H9 (cell line): ENCODE measurements around the gene MYLK3. TPM values are rescaled to one million over a fixed set of nuclear protein-coding genes. Genes with fewer than 3 reads are reported as not detected.

Experiments
- DNase-seq: peaks from one replicate; pipeline ENCODE4 v3.0.0-alpha.2; 2017
- H2AFZ ChIP-seq: one replicate; pipeline ENCODE4 v1.6.1; 2013; ENCODE audit warnings: mild to moderate bottlenecking, low read length, control low read depth, moderate library complexity
- H2AK5ac ChIP-seq: 2 replicates; pipeline ENCODE4 v1.6.1; 2013; ENCODE audit warnings: low read length, control low read depth, mixed read lengths; ENCODE audit not compliant: insufficient read length
- H2BK120ac ChIP-seq: one replicate; pipeline ENCODE4 v1.6.1; 2013; ENCODE audit warnings: low read depth, mild to moderate bottlenecking, low read length, control low read depth, inconsistent platforms; ENCODE audit not compliant: poor library complexity, severe bottlenecking
- H2BK12ac ChIP-seq: 2 replicates; pipeline ENCODE4 v1.6.1; 2013; ENCODE audit warnings: low read length, control low read depth, mixed read lengths, low read depth; ENCODE audit not compliant: insufficient read length
- H2BK15ac ChIP-seq: 2 replicates; pipeline ENCODE4 v1.6.1; 2013; ENCODE audit warnings: low read depth, low read length, control low read depth
- H2BK20ac ChIP-seq: one replicate; pipeline ENCODE4 v1.6.1; 2013; ENCODE audit warnings: low read depth, mild to moderate bottlenecking, low read length, control low read depth, inconsistent platforms; ENCODE audit not compliant: poor library complexity, severe bottlenecking
- H2BK5ac ChIP-seq: 2 replicates; pipeline ENCODE4 v1.6.1; 2013; ENCODE audit warnings: low read length, control low read depth, mixed read lengths; ENCODE audit not compliant: insufficient read length
- H3K14ac ChIP-seq: 2 replicates; pipeline ENCODE4 v1.6.1; 2013; ENCODE audit warnings: low read length, control low read depth; ENCODE audit not compliant: insufficient read depth
- H3K18ac ChIP-seq: 2 replicates; pipeline ENCODE4 v1.6.1; 2013; ENCODE audit warnings: low read depth, mild to moderate bottlenecking, mixed read lengths, low read length, control low read depth; ENCODE audit not compliant: insufficient read length
- H3K23ac ChIP-seq: 2 replicates; pipeline ENCODE4 v1.6.1; 2013; ENCODE audit warnings: low read length, control low read depth, mixed read lengths, low read depth; ENCODE audit not compliant: insufficient read length
- H3K23me2 ChIP-seq: 2 replicates; pipeline ENCODE4 v1.6.1; 2013; ENCODE audit warnings: low read depth, mild to moderate bottlenecking, mixed read lengths, low read length, control low read depth; ENCODE audit not compliant: insufficient read length, poor library complexity, severe bottlenecking
- H3K27ac ChIP-seq: 2 replicates; pipeline ENCODE4 v1.5.1; 2013; ENCODE audit warnings: low read length, control low read depth, mixed read lengths, low read depth; ENCODE audit not compliant: insufficient read length
- H3K27me3 ChIP-seq: 2 replicates; pipeline ENCODE4 v1.6.1; 2013; ENCODE audit warnings: low read length, control low read depth, inconsistent platforms; ENCODE audit not compliant: insufficient read depth
- H3K4ac ChIP-seq: 2 replicates; pipeline ENCODE4 v1.6.1; 2013; ENCODE audit warnings: low read depth, mild to moderate bottlenecking, control low read depth, inconsistent platforms, low read length, moderate library complexity
- H3K4me1 ChIP-seq: 2 replicates; pipeline ENCODE4 v1.6.1; 2013; ENCODE audit warnings: low read length, control low read depth, inconsistent platforms; ENCODE audit not compliant: insufficient read depth
- H3K4me2 ChIP-seq: 2 replicates; pipeline ENCODE4 v1.6.1; 2013; ENCODE audit warnings: low read length, control low read depth, mixed read lengths; ENCODE audit not compliant: insufficient read length, insufficient read depth
- H3K56ac ChIP-seq: 2 replicates; pipeline ENCODE4 v1.6.1; 2013; ENCODE audit warnings: low read depth, mild to moderate bottlenecking, mixed read lengths, low read length, control low read depth; ENCODE audit not compliant: insufficient read length
- H3K79me1 ChIP-seq: 2 replicates; pipeline ENCODE4 v1.6.1; 2013; ENCODE audit warnings: low read depth, mild to moderate bottlenecking, moderate library complexity, low read length, control low read depth, inconsistent platforms; ENCODE audit not compliant: insufficient read depth, poor library complexity, severe bottlenecking
- H3K79me2 ChIP-seq: 2 replicates; pipeline ENCODE4 v1.6.1; 2013; ENCODE audit warnings: low read length, control low read depth, inconsistent platforms; ENCODE audit not compliant: insufficient read depth
- H3K9ac ChIP-seq: 2 replicates; pipeline ENCODE4 v1.6.1; 2013; ENCODE audit warnings: low read length, control low read depth, mixed read lengths; ENCODE audit not compliant: insufficient read length; ENCODE audit errors: extremely low read depth
- H3K9me3 ChIP-seq: one replicate; pipeline ENCODE4 v1.6.1; 2013; ENCODE audit warnings: low read depth, low read length, inconsistent platforms; ENCODE audit not compliant: control insufficient read depth
- H3T11ph ChIP-seq: one replicate; pipeline ENCODE4 v1.6.1; 2013; ENCODE audit warnings: mild to moderate bottlenecking, low read length, control low read depth, inconsistent platforms
- H4K20me1 ChIP-seq: one replicate; pipeline ENCODE4 v1.6.1; 2013; ENCODE audit not compliant: control insufficient read depth, insufficient read length, insufficient read depth
- H4K5ac ChIP-seq: 2 replicates; pipeline ENCODE4 v1.6.1; 2013; ENCODE audit warnings: low read depth, mild to moderate bottlenecking, mixed read lengths, low read length, control low read depth; ENCODE audit not compliant: insufficient read length
- H4K8ac ChIP-seq: replicated peaks from 2 replicates; pipeline ENCODE4 v1.6.1; 2013; ENCODE audit warnings: low read length, control low read depth, mixed read lengths, low read depth; ENCODE audit not compliant: insufficient read length
- H4K91ac ChIP-seq: 2 replicates; pipeline ENCODE4 v1.6.1; 2013; ENCODE audit warnings: low read depth, mild to moderate bottlenecking, moderate library complexity, mixed read lengths, low read length, control low read depth; ENCODE audit not compliant: insufficient read length
- H3K27ac Mint-ChIP-seq, 3 experiments: 2 replicates in 2 of 3; 3 replicates in 1 of 3; pipeline ENCODE4 v1.8.0; 2020 to 2021; ENCODE audit warnings: mixed read lengths in 3 of 3, mild to moderate bottlenecking in 1 of 3, moderate library complexity in 1 of 3
- H3K27me3 Mint-ChIP-seq: 2 replicates; pipeline ENCODE4 v1.8.0; 2021; ENCODE audit warnings: low read depth, mild to moderate bottlenecking, moderate library complexity, mixed read lengths
- H3K36me3 Mint-ChIP-seq, 3 experiments: 2 replicates in 2 of 3; 3 replicates in 1 of 3; pipeline ENCODE4 v1.8.0; 2020 to 2021; ENCODE audit warnings: low read depth in 3 of 3, mixed read lengths in 3 of 3; ENCODE audit not compliant: insufficient read depth in 1 of 3
- H3K4me1 Mint-ChIP-seq, 2 experiments: 2 replicates each; pipeline ENCODE4 v1.8.0; 2020; ENCODE audit warnings: mixed read lengths in 2 of 2
- H3K4me3 Mint-ChIP-seq, 2 experiments: 2 replicates in 1 of 2; 3 replicates in 1 of 2; pipeline ENCODE4 v1.8.0; 2020 to 2021; ENCODE audit warnings: mild to moderate bottlenecking in 2 of 2, mixed read lengths in 2 of 2, moderate library complexity in 1 of 2
- H3K9me3 Mint-ChIP-seq, 2 experiments: 2 replicates in 1 of 2; 3 replicates in 1 of 2; pipeline ENCODE4 v1.8.0; 2020; ENCODE audit warnings: mild to moderate bottlenecking in 2 of 2, mixed read lengths in 2 of 2, moderate library complexity in 1 of 2
- WGBS: extraction: QIAGEN DNeasy Blood & Tissue Kit; methylation state at CpG from one replicate; pipeline ENCODE4 v1.1.7; 2013; ENCODE audit warnings: missing lambda C conversion rate, low lambda C conversion rate, mixed read lengths; ENCODE audit not compliant: insufficient read length; ENCODE audit errors: extremely low coverage; 5-methylcytosine and 5-hydroxymethylcytosine counted together
- total RNA-seq: library from RNA; stranded (reverse); gene quantifications from 2 replicates; pipeline ENCODE4 v1.2.1, GENCODE V29; 2021
- TF ChIP-seq, protein P1 (sequence below): fragments of 200-600 bp; sonication (generic); conservative IDR thresholded peaks from 3 replicates; pipeline ENCODE4 v1.8.0; 2021; ENCODE audit warnings: antibody characterized with exemption, mild to moderate bottlenecking

The MYLK3 gene
- total RNA-seq, 1 experiment from 2014 or later: 0.90 TPM

DNA sequence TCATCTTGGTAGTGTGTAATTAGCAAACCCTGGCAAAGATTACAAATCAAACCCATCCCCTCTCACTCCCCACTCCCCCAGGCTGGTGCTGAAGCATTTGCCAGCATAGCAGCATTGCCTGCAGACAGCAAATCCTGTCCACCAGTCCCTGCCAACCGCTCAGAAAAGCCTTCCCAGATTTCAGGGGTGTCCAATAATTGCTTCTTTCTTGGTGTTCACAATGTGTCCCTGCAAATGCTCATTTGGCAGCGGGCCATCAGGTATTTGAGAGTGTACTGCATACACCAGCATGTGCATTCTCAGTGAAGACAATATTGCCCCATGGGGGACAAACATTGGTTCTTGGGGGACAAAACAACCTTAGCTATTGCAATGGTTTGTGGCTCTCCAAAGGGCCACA lies 30.5 kb downstream of the MYLK3 start:
- Histone ChIP-seq H3K9ac (no peak overlapping the region), H4K8ac (no peak overlapping the region), H2AK5ac (no peak overlapping the region), H4K91ac (no peak overlapping the region), H4K20me1 (no peaks in the 10 kb centered on the region), H3K4me2 (no peak overlapping the region), H2BK120ac (no peak overlapping the region), H3K9me3 (no peaks in the 10 kb centered on the region), H2AFZ (no peak overlapping the region), H3K27me3 (no peaks in the 10 kb centered on the region), H3K4me1 (no peaks in the 10 kb centered on the region), H3K23me2 (no peaks in the 10 kb centered on the region), H3K79me2 (no peaks in the 10 kb centered on the region), H3K27ac (no peak overlapping the region), H2BK20ac (no peak overlapping the region), H2BK15ac (no peak overlapping the region), H2BK12ac (no peak overlapping the region), H3T11ph (no peak overlapping the region), H3K18ac (no peak overlapping the region), H2BK5ac (no peak overlapping the region), H4K5ac (no peak overlapping the region), H3K4ac (no peak overlapping the region), H3K14ac (no peak overlapping the region; the same call in 1 of the 2 replicates), H3K56ac (no peak overlapping the region), H3K23ac (no peak overlapping the region), H3K79me1 (no peaks in the 10 kb centered on the region)
- Mint-ChIP-seq H3K27me3 (no peaks in the 10 kb centered on the region), H3K27ac (peak overlapping the region in 1 of 3 experiments; percentile 68; a peak in 1 of 7 replicates), H3K9me3 (no peaks in the 10 kb centered on the region), H3K36me3 (no peaks in the 10 kb centered on the region), H3K4me1 (no peaks in the 10 kb centered on the region), H3K4me3 (no peak overlapping the region; a peak in 1 of 5 replicates)
- WGBS: no CpG with 5 or more reads among the region's 2 CpGs
- DNase-seq: no peak
- TF ChIP-seq, protein P1, sequence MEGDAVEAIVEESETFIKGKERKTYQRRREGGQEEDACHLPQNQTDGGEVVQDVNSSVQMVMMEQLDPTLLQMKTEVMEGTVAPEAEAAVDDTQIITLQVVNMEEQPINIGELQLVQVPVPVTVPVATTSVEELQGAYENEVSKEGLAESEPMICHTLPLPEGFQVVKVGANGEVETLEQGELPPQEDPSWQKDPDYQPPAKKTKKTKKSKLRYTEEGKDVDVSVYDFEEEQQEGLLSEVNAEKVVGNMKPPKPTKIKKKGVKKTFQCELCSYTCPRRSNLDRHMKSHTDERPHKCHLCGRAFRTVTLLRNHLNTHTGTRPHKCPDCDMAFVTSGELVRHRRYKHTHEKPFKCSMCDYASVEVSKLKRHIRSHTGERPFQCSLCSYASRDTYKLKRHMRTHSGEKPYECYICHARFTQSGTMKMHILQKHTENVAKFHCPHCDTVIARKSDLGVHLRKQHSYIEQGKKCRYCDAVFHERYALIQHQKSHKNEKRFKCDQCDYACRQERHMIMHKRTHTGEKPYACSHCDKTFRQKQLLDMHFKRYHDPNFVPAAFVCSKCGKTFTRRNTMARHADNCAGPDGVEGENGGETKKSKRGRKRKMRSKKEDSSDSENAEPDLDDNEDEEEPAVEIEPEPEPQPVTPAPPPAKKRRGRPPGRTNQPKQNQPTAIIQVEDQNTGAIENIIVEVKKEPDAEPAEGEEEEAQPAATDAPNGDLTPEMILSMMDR: no peak
